IPS-15b (cell line): ENCODE data around the gene GBP5.

Experiments
- H3K27me3 ChIP-seq: one replicate; pipeline ENCODE4 v1.6.1; 2013; ENCODE audit warnings: low read length; ENCODE audit not compliant: control insufficient read depth, insufficient read depth
- H3K36me3 ChIP-seq: one replicate; pipeline ENCODE4 v1.6.1; 2013; ENCODE audit warnings: low read length; ENCODE audit not compliant: control insufficient read depth, insufficient read depth
- H3K4me1 ChIP-seq: one replicate; pipeline ENCODE4 v1.6.1; 2013; ENCODE audit warnings: mild to moderate bottlenecking, low read length; ENCODE audit not compliant: control insufficient read depth, insufficient read depth
- H3K4me3 ChIP-seq: one replicate; pipeline ENCODE4 v1.5.1; 2013; ENCODE audit warnings: low read depth, low read length
- H3K9ac ChIP-seq: one replicate; pipeline ENCODE4 v1.6.1; 2013; ENCODE audit warnings: low read depth, mild to moderate bottlenecking, low read length
- H3K9me3 ChIP-seq: one replicate; pipeline ENCODE4 v1.6.1; 2013; ENCODE audit warnings: mild to moderate bottlenecking, low read length; ENCODE audit not compliant: control insufficient read depth, insufficient read depth

GBP5 gene

GRCh38 chr1:89277725-89278124 lies 5.1 kb upstream of the GBP5 start:
- Histone ChIP-seq H3K27me3 (no peaks in the 10 kb centered on the region), H3K36me3 (no peaks in the 10 kb centered on the region), H3K4me3 (no peak overlapping the region), H3K9me3 (no peaks in the 10 kb centered on the region), H3K9ac (no peak overlapping the region), H3K4me1 (no peaks in the 10 kb centered on the region)

GRCh38 chr1:89276690-89277089 lies 4.0 kb upstream of the GBP5 start:
- Histone ChIP-seq H3K9ac (no peak overlapping the region), H3K9me3 (no peaks in the 10 kb centered on the region), H3K36me3 (no peaks in the 10 kb centered on the region), H3K4me1 (no peaks in the 10 kb centered on the region), H3K4me3 (no peak overlapping the region), H3K27me3 (no peaks in the 10 kb centered on the region)

GRCh38 chr1:89274411-89274857 lies 1.8 kb upstream of the GBP5 start:
- Histone ChIP-seq H3K9me3 (no peaks in the 10 kb centered on the region), H3K27me3 (no peaks in the 10 kb centered on the region), H3K4me1 (no peaks in the 10 kb centered on the region), H3K36me3 (no peaks in the 10 kb centered on the region), H3K4me3 (no peak overlapping the region), H3K9ac (no peak overlapping the region)

- Histone ChIP-seq H3K4me3 (no peak overlapping the region), H3K27me3 (no peaks in the 10 kb centered on the region), H3K9me3 (no peaks in the 10 kb centered on the region), H3K4me1 (no peaks in the 10 kb centered on the region), H3K9ac (no peak overlapping the region), H3K36me3 (no peaks in the 10 kb centered on the region)
These were observed 691 bp upstream of the GBP5 start for GRCh38 chr1:89273324-89273778.

- H3K36me3 ChIP-seq = no peaks in the 10 kb centered on the region
These were observed 1.2 kb downstream of the GBP5 start for GRCh38 chr1:89271341-89272015.

GRCh38 chr1:89270423-89270822 lies 2.2 kb downstream of the GBP5 start:
- Histone ChIP-seq H3K36me3 (no peaks in the 10 kb centered on the region), H3K4me3 (no peak overlapping the region), H3K27me3 (no peaks in the 10 kb centered on the region), H3K4me1 (no peaks in the 10 kb centered on the region), H3K9ac (no peak overlapping the region), H3K9me3 (no peaks in the 10 kb centered on the region)

More at GRCh38 chr1:89271341-89272015, 1.2 kb downstream of the GBP5 start:
- Histone ChIP-seq H3K4me1 (no peaks in the 10 kb centered on the region), H3K9me3 (no peaks in the 10 kb centered on the region), H3K9ac (no peak overlapping the region), H3K4me3 (no peak overlapping the region), H3K27me3 (no peaks in the 10 kb centered on the region)

GRCh38 chr1:89269277-89269676 lies 3.4 kb downstream of the GBP5 start:
- Histone ChIP-seq H3K27me3 (no peaks in the 10 kb centered on the region), H3K4me1 (no peaks in the 10 kb centered on the region), H3K9me3 (no peaks in the 10 kb centered on the region), H3K36me3 (no peaks in the 10 kb centered on the region), H3K9ac (no peak overlapping the region), H3K4me3 (no peak overlapping the region)

- no peak overlapping the region for H3K9ac ChIP-seq
- H3K9me3 ChIP-seq = no peaks in the 10 kb centered on the region
- no peaks in the 10 kb centered on the region for H3K36me3 ChIP-seq
- H3K4me3 ChIP-seq = no peak overlapping the region
- H3K27me3 ChIP-seq = no peaks in the 10 kb centered on the region
- H3K4me1 ChIP-seq = no peaks in the 10 kb centered on the region
These were observed 10.0 kb downstream of the GBP5 start for GRCh38 chr1:89262643-89263042.

GRCh38 chr1:89261926-89262515 lies 10.6 kb downstream of the GBP5 start:
- H3K36me3 ChIP-seq = no peaks in the 10 kb centered on the region
- H3K27me3 ChIP-seq = no peaks in the 10 kb centered on the region
- no peak overlapping the region for H3K4me3 ChIP-seq
- H3K9me3 ChIP-seq = no peaks in the 10 kb centered on the region
- H3K4me1 ChIP-seq = no peaks in the 10 kb centered on the region
- no peak overlapping the region for H3K9ac ChIP-seq

GRCh38 chr1:89260566-89261255 lies 11.9 kb downstream of the GBP5 start:
- Histone ChIP-seq H3K36me3 (no peaks in the 10 kb centered on the region), H3K27me3 (no peaks in the 10 kb centered on the region), H3K4me3 (no peak overlapping the region), H3K4me1 (no peaks in the 10 kb centered on the region), H3K9ac (no peak overlapping the region), H3K9me3 (no peaks in the 10 kb centered on the region)

GRCh38 chr1:89260042-89260441 lies 12.6 kb downstream of the GBP5 start:
- Histone ChIP-seq H3K4me3 (no peak overlapping the region), H3K9me3 (no peaks in the 10 kb centered on the region), H3K27me3 (no peaks in the 10 kb centered on the region), H3K4me1 (no peaks in the 10 kb centered on the region), H3K36me3 (no peaks in the 10 kb centered on the region), H3K9ac (no peak overlapping the region)
